Ascending aorta (tissue), 2 donors: ENCODE data around the gene GP1BA. TPM values are rescaled to one million over a fixed set of nuclear protein-coding genes. Genes with fewer than 3 reads are reported as not detected.

Experiments used
- DNase-seq, 2 donors: peaks; one replicate each; pipeline ENCODE4 v3.0.0-alpha.2; 2019; ENCODE audit warnings: low spot score in 2 of 2
- H3K27ac ChIP-seq, 2 donors: fragments of 200-600 bp; sonication (generic); one replicate each; pipeline ENCODE4 v1.5.1; 2016 to 2017; ENCODE audit warnings: mild to moderate bottlenecking in 1 of 2
- H3K27me3 ChIP-seq: fragments of 200-600 bp; sonication (generic); one replicate; pipeline ENCODE4 v1.5.1; 2017
- H3K36me3 ChIP-seq, 2 donors: fragments of 200-600 bp; sonication (generic); one replicate each; pipeline ENCODE4 v1.5.1; 2016
- H3K4me1 ChIP-seq, 2 donors: fragments of 200-600 bp; sonication (generic); one replicate each; pipeline ENCODE4 v1.5.1; 2016 to 2017; ENCODE audit warnings: mild to moderate bottlenecking in 1 of 2
- H3K4me3 ChIP-seq, 2 donors: fragments of 200-600 bp; sonication (generic); one replicate each; pipeline ENCODE4 v1.5.1; 2016 to 2017; ENCODE audit warnings: mild to moderate bottlenecking in 1 of 2
- H3K9me3 ChIP-seq, 2 donors: fragments of 200-600 bp; sonication (generic); one replicate each; pipeline ENCODE4 v1.5.1; 2016
- CTCF ChIP-seq, 3 experiments: fragments of 200-600 bp in 2 of 3; fragments of 450-650 bp in 1 of 3; sonication (generic) in 2 of 3; IDR thresholded peaks; one replicate each; pipeline ENCODE4 v1.5.1; 2016 to 2019; ENCODE audit warnings: antibody characterized with exemption in 3 of 3, mild to moderate bottlenecking in 1 of 3, moderate library complexity in 1 of 3
- intact Hi-C: fragments of 100-400 bp; cut with DNase I; formaldehyde crosslinking; loops from one replicate; pipeline ENCODE4 v1.15.1; 2023
- total RNA-seq: library from RNA; depleted of rRNA; stranded (reverse); fragments of >200 nt; gene quantifications from one replicate; pipeline ENCODE4 v1.1.0, GENCODE V29; 2016

GP1BA gene
- total RNA-seq, 1 donor from 2014 or later: not detected

- H3K36me3 ChIP-seq: peaks cover 32 to 49% of the 10 kb centered on the region in 2 donors
- H3K27me3 ChIP-seq: no peaks in the 10 kb centered on the region
- H3K4me3 ChIP-seq: peak overlapping the region; percentile 28 to 94
- DNase-seq: no peak
- H3K27ac ChIP-seq: peak overlapping the region; percentile 93 to 97
- no peak for TF ChIP-seq CTCF (IDR thresholded peaks at IDR 0.05)
- intact Hi-C loops: loop anchor here (5.0 kb wide), 1 partner anchor 43 kb away; the partner anchor contains the start of gene CAMTA2
- peaks cover 20 to 37% of the 10 kb centered on the region in 2 donors for H3K4me1 ChIP-seq
- H3K9me3 ChIP-seq: no peaks in the 10 kb centered on the region
Measured at GRCh38 chr17:4944554-4945175, 12.6 kb downstream of the GP1BA start.

- TF ChIP-seq CTCF (IDR thresholded peaks at IDR 0.05): no peak
- Histone ChIP-seq H3K4me3 (peak overlapping the region; percentile 28 to 94), H3K4me1 (peaks cover 20 to 40% of the 10 kb centered on the region in 2 donors), H3K9me3 (no peaks in the 10 kb centered on the region), H3K36me3 (peaks cover 32 to 49% of the 10 kb centered on the region in 2 donors), H3K27ac (peak overlapping the region; percentile 93 to 97), H3K27me3 (no peaks in the 10 kb centered on the region)
- intact Hi-C loops: no loop called here
- peak; percentile 67 to 94 for DNase-seq
Measured at GRCh38 chr17:4945176-4945943, 13.3 kb downstream of the GP1BA start.

GRCh38 chr17:4945944-4946280 is 13.8 kb downstream of the GP1BA start:
- intact Hi-C loops: no loop called here
- Histone ChIP-seq H3K4me3 (peak overlapping the region; percentile 28 to 94), H3K36me3 (peaks cover 32 to 49% of the 10 kb centered on the region in 2 donors), H3K9me3 (no peaks in the 10 kb centered on the region), H3K27me3 (no peaks in the 10 kb centered on the region), H3K27ac (peak overlapping the region; percentile 93 to 97), H3K4me1 (peaks cover 18 to 45% of the 10 kb centered on the region in 2 donors)
- no peak for DNase-seq
- TF ChIP-seq CTCF (IDR thresholded peaks at IDR 0.05): no peak

GRCh38 chr17:4946312-4946976 is 14.4 kb downstream of the GP1BA start:
- Histone ChIP-seq H3K9me3 (no peaks in the 10 kb centered on the region), H3K27me3 (no peaks in the 10 kb centered on the region), H3K4me1 (peaks cover 13 to 44% of the 10 kb centered on the region in 2 donors), H3K36me3 (peaks cover 32 to 49% of the 10 kb centered on the region in 2 donors), H3K27ac (peak overlapping the region; percentile 93 to 97), H3K4me3 (peak overlapping the region; percentile 94 to 100)
- intact Hi-C loops: no loop called here
- TF ChIP-seq CTCF (IDR thresholded peaks at IDR 0.05): no peak
- DNase-seq: no peak

- Histone ChIP-seq H3K27me3 (no peaks in the 10 kb centered on the region), H3K4me3 (peak overlapping the region; percentile 94 to 100), H3K27ac (peak overlapping the region; percentile 93 to 97), H3K36me3 (peaks cover 32 to 46% of the 10 kb centered on the region in 2 donors), H3K9me3 (no peaks in the 10 kb centered on the region), H3K4me1 (peaks cover 13 to 42% of the 10 kb centered on the region in 2 donors)
- TF ChIP-seq CTCF (IDR thresholded peaks at IDR 0.05): no peak
- no peak for DNase-seq
- intact Hi-C loops: no loop called here
Measured at GRCh38 chr17:4947010-4947410, 14.9 kb downstream of the GP1BA start.
